UCSD-AML1 (cell line): ENCODE measurements around the gene CREB3.

ENCODE experiments used
- DNase-seq: peaks from one replicate; lab custom pipeline; 2025; ENCODE audit not compliant: unreplicated experiment; lab: John Stamatoyannopoulos, UW

The CREB3 gene

DNA sequence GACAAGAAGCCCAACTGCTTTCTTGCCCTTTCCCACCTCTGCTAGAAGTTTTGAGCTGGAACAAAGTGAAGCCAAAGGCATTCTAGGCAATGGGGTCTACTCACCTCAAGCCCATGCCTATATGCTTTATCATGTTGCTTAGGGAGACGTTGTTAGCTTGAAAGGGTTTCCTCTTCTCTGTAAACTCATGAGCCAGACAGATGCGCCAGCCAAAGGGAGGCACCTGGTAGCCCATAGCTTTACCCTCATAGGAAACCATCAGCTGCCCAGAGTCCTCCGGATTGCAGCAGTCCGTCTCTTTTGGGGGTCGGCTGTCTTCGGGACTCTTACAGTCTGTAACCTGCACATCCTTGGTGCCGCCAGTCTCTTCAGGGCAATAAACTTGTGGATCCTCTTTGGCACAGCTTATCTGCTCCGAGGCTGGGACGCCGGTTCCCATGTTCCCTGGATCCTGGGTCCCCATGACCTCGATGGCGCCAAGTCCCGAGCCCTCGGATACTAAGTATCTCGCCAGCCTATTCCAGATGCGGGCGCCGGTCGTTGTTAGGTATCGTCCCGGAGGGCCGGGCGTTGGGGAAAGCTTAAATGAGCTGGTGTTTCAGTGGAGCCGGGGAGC is 15.9 kb downstream of the CREB3 start:
- DNase-seq, result no peak

DNA sequence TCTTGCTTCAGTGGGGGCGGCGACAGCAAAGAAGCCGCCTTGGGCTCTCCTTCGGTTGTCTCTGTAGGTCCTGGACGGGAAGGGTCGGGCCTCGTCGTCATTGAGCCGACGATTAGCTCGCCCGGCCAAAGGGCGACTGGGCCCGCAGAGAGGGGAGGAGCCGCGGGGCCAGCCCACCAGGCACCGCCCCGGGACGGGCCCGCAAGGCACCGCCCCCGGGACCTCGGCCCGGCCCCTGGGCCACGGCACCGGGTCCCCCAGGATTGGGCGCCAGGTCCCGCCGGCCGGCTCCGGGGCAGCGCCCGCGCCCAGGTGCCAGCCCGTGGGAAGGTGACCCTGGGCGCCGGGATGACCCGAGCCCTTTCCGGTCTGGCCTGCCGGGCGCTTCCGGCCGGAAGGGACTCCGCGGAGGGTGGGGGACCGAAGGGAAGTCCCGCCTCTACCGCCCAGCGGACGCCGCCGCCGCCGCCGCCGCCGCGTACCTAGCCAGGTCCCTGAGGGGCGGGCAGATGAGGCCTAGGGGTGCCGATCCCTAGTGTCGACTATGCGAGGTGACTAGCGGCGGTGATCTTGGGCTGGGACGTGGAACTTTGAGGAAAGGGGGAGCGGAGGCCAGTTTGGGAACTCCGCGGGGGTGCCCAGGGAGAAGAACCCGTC is 16.5 kb downstream of the CREB3 start, which contains the start of the genes GBA2 and RGP1:
Gene GBA2, minus strand, starts transcription at position 371 of the 657 bp plus-strand sequence. CDS start 524 bp downstream, outside the sequence.
Gene RGP1, plus strand, starts transcription at position 430 of the 657 bp plus-strand sequence. CDS start 469 bp downstream, outside the sequence.
- DNase-seq, result peak; percentile 87

DNA sequence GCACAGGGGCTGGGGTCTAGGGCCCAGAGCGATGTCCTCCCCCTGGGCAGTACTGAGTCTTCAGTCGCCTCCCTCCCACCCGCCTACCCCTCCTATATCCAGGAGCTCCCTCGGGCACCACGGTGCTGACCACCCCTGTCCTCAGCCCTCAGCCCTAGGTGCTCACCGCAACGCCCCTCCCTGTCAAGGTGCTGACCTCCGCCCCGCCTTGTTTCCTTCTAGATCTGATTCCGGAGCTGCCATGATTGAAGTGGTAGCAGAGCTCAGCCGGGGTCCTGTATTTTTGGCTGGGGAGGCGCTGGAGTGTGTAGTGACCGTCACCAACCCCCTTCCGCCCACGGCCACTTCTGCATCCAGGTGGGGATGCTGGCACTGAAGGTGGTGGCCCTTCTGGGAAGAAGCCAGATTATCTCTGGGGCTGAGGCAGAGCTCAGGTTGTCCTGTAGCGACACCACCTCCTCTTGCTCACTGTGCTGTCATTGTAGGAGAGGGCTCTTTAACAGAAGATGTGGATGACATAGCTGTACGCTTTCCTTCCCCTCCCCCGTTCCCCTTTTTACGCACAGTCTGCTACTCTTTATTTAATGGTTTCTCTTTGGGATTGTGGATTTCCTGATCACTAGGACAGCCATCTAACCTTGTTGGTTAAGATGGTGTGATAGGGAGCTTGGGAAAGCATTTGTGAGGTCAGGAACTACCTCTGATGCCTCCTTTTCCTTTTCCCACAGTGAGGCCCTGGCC is 17.2 kb downstream of the CREB3 start:
- DNase-seq, result peak; percentile 52

DNA sequence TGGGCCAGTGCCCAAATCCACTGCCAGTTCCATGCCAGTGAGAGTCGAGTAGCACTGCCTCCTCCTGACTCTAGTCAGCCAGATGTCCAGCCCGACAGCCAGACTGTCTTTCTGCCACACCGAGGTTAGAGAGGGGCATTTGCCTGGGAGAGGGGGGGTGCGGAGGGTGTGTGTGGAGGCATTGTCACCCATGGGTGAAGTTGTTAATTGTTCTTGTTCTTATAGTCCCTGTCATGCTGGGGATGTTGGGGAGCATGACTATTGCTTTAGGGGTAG is 17.7 kb downstream of the CREB3 start:
- no peak for DNase-seq

GRCh38 chr9:35753466-35753865 is 21.0 kb downstream of the CREB3 start:
- no peak for DNase-seq

- DNase-seq, result no peak
Observed at GRCh38 chr9:35754264-35754663, 21.8 kb downstream of the CREB3 start, which contains the start of gene MSMP. Gene MSMP (minus strand): TSS chr9:35754276. CDS start chr9:35754129, 147 bp downstream.

GRCh38 chr9:35755071-35755470 is 22.6 kb downstream of the CREB3 start:
- no peak for DNase-seq

DNA sequence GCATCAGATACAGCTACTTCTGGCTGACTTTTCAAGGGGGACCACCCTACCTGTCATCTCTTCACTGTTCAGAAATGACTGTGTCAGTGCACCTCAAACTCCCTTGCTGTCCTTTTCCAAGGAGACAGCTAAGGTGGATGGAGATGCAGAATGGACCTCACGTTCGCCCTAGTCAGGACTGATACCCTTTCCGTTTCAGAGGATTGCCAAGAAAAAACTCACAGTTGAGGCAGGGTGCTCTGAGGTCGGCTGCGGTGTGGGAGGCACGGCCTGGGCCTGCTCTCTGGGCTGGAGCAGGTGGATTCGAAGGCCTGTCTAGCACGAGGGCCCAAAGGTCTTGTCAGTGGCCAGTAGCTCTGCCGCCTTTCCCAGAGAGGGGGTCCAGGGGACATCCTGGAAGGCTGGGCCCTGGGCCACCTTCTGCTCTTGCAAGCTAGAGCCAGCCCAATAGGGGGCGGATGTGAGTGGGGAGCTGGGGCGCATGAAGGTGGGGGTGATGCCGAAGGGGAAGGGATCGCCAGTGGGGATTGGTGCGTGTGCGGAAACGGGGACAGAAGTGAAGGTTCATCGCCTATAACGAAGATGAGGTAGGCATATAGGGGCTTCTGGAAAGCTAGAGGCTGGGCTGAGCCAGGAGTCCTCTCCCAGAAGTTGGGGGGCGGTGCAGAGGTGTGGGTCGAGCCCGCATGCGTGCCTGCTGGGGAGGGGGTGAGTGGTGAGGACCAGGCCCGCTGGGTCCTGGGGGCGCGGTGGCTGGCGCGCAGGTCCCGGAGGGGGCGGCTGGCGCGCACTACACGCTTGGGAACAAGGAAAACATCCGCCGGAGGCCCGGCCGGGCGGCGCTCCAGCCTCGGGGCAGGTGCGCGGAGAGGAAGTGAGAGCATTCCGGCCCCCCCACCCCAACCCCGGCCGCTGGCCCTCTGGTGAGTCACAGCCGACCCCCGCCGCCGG is 24.1 kb downstream of the CREB3 start:
- DNase-seq, result peak; percentile 79

GRCh38 chr9:35757226-35757891 is 24.9 kb downstream of the CREB3 start:
- DNase-seq, result peak; percentile 74

- DNase-seq, result no peak
Observed at GRCh38 chr9:35757892-35758275, 25.4 kb downstream of the CREB3 start.

DNA sequence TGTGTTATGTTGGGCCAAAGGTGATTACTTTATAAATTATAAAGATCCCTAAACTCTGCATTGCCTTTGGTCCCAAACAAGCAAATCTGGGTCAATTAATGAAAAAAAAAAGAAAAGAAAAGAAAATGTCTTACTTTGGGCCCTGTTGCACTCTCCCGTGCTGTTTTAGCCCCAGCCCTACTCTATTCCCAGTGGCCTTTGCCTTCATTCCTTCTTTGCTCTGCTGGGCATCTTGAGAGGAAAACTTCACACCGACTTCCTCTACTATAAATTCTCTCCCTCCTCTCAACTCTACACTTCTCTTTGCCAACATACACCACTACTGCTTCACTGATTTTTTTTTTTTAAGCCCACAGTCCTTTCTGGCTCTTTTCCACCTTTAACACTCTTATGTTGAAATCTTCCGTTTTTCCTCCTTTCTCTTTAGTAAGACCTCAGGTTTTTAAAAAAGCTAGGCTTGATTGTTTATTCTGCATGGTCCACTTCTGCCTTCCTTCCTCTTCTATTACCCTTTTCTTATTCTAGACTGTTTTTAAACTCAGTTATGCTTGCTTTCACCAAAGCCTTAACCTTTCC is 26.1 kb downstream of the CREB3 start:
- no peak for DNase-seq

DNA sequence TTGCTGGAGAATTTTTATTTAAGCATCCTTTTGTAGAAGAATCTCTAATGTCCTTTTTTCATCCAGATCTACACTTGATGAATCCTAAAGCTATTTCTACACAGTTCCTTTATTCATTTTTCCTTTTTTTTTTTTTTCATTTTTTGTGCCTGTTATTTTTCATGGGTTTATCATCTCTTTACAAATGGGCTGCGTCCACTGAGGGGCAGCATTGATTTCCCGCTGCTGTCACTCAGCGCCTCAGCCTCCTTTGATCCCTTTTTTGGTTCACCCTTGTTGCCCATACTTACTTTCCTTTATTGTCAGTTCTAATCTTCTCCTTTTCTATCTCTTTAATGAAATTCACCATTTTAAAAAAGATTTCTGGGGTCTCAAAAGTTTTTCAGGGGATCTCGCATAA is 27.3 kb downstream of the CREB3 start:
- DNase-seq, result no peak

GRCh38 chr9:35760651-35761050 is 28.2 kb downstream of the CREB3 start:
- peak; percentile 36 for DNase-seq

DNA sequence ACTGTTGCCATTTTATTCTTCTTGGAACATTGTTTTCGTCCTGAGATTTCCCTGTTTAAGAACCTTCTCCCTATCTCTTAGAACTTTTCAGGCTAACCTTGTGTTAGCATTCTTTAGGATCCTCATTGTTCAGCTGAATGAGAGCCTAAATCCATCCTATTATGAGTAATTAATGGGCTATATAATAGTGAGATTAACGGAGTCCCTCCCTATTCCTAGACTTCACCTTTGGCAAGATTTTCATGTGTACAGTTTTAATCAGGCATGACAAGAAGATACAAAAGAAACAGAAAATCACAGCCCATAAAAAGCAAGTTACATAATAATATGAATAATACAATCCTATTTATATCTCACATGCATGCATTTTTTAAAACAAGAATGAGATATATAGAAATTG is 30.7 kb downstream of the CREB3 start:
- DNase-seq, result no peak

DNA sequence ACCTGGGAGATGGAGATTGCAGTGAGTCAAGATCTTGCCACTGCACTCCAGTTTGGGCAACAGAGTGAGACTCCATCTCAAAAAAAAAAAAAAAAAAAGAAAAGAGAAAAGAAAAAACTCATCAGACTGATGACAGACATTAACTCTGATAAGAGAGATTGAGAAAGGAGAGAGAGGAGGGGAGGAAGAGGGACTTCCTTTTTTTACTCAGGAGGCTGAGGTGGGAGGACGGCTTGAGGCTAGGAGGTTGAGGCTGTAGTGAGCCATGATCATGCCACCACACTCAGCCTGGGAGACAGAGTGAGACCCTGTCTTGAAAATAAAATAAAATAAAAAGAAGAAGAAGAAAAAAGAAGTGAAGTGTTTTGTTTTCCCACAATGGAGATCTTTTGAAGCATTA is 31.3 kb downstream of the CREB3 start:
- no peak for DNase-seq

DNA sequence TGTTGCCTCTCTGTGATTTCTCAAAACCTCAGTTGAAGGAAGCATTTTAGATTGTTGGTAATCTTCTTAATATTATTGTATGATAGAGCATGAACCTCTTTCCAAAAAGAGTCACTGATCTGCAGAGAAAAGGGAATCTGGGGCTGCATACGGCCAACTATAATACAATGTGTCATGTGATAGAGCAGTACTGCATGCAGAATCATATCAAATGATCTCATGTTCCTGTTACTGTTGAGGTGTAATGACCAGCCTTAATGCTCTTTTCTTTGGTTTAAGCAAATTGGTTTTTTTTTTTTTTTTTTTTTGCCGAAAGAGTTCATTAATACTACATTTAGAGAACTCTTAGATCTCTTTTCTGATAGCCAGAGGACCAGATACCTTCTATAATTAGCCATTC is 34.5 kb downstream of the CREB3 start:
- DNase-seq, result no peak

GRCh38 chr9:35767458-35767857 is 35.0 kb downstream of the CREB3 start:
- no peak for DNase-seq

DNA sequence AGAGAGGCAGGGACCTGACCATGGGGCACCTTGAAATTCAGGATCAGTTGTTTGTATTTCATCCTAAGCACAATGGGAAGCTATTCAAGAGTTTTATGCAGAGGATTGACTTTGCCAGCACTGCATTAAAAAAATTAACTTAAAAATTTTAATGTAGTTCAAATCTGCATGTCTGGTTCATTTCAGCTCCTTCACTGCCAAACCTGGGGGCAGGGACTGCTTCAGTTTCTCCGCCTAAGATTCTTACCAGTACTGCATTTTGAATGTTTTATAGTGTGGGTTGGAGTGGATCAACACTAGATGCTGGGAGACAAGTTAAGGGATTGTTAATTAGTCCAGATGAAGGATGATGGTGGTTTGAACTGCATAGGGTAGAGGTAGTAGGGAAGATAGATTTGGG is 37.3 kb downstream of the CREB3 start:
- DNase-seq, result no peak

- no peak for DNase-seq
Observed at GRCh38 chr9:35771075-35771433, 38.6 kb downstream of the CREB3 start.

- DNase-seq, result no peak
Observed at GRCh38 chr9:35771534-35771933, 39.1 kb downstream of the CREB3 start.
